HG03354 (cell line): Measurements from ENCODE around the gene SPIB.

Experiments
- ATAC-seq: cut with Tn5 transposase; IDR thresholded peaks from one replicate; pipeline ENCODE4 v1.9.1; 2021; ENCODE audit warnings: mild to moderate bottlenecking; ENCODE audit not compliant: unreplicated experiment, poor library complexity, severe bottlenecking

SPIB gene

GRCh38 chr19:50418176-50419021 is at the start of gene SPIB:
SPIB (plus strand) TSS chr19:50418938; CDS start chr19:50418963, 25 bp downstream.
- ATAC-seq, result no peak

GRCh38 chr19:50371914-50372475 is 46.7 kb upstream of the SPIB start:
- no peak for ATAC-seq

DNA sequence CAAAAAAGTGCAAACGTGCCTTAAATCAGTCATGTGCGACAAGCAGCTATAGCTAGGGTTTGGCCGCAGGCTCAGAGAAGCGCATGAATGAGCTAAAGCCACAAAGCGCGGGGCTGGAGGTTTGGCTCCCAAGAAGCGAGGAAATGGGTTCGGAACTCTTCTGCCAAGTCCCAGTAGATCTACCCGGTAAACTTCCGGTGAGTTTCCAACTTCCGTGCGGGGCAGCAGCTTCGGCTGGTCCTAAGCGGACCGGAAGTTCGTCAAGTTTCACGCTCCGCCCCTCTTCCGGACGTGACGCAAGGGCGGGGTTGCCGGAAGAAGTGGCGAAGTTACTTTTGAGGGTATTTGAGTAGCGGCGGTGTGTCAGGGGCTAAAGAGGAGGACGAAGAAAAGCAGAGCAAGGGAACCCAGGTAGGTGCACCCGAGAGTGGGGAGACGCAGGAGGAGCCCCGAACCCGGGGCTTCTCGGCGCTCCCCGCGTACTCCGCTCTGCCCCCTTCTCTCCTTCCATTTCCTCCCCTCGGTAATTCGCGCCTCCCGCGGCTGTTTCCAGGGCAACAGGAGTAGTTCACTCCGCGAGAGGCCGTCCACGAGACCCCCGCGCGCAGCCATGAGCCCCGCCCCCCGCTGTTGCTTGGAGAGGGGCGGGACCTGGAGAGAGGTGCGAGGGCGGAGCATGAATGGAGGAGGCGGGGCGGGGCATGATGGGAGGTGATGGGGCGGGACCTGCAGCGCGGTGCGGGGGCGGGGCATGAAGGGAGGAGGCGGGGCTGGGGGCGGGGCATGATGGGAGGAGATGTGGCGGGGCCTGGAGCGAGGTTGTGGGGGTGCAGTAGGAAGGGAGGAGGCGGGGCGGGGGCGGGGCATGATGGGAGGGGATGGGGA is 42.3 kb upstream of the SPIB start, which contains the start of gene NR1H2:
Gene NR1H2 (plus strand): TSS at position 292 of the 885 bp plus-strand sequence. CDS start 1,149 bp downstream, outside the sequence.
- ATAC-seq, result peak; percentile 93

DNA sequence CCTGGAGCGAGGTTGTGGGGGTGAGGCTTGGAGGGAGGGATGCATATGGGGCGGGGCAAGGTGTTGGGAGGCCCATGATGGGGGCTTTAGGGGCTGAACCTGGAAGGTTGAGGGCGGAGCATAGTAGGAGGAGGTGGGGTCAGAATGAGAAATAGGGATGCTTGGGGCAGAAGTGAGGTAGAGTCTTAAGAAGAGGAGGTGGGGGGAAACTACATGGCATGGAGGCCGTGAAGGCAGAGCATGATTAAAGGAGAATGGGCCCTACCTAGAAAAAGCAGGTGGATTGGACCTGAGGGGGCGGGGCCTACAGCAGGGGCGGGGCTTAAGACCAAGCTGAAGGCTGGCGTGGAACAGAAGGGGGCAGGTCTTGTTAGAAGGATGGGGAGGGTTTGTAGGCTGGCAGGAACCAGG is 41.7 kb upstream of the SPIB start:
- no peak for ATAC-seq

- no peak for ATAC-seq
Measured at GRCh38 chr19:50377517-50377916, 41.2 kb upstream of the SPIB start.

- ATAC-seq, result no peak
Measured at GRCh38 chr19:50378169-50378862, 40.4 kb upstream of the SPIB start.

DNA sequence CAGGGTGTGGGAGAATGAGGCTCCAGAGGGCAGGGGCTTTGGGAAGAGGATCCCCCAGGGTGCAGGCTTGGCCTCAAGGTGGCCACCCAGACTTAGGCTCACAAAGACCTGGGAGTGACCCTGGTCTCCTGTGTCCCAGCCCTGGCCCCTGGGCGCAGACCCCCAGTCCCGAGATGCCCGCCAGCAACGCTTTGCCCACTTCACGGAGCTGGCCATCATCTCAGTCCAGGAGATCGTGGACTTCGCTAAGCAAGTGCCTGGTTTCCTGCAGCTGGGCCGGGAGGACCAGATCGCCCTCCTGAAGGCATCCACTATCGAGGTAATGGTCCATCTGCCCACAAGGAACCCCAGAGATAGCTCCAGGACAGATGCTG is 39.9 kb upstream of the SPIB start:
- ATAC-seq, result no peak

- ATAC-seq, result no peak
Measured at GRCh38 chr19:50379602-50380001, 39.1 kb upstream of the SPIB start.

- ATAC-seq, result no peak
Measured at GRCh38 chr19:50380137-50380536, 38.6 kb upstream of the SPIB start.

DNA sequence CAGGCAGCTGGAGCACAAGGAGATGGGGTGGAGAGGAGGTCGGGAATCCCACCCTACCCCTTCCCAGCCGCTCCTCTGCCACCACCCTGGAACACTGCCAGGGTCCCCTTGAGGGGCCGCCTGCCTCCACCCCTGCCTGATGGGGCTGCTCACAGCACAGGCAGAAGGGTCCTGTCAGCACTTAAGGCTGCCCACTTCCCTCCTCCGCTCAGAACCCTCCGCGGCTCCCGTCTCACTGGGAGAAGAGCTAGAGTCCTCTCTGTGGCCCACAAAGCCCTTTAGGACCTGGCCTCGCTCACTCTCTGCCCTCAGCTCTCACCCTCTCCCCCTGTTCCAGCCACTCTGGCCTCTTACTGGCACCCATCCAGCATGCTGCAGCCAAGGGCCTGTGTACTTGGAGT is 38.0 kb upstream of the SPIB start:
- ATAC-seq, result no peak

- no peak for ATAC-seq
Measured at GRCh38 chr19:50381881-50382729, 36.6 kb upstream of the SPIB start.

- peak; percentile 22 for ATAC-seq
Measured at GRCh38 chr19:50383001-50383851, 35.5 kb upstream of the SPIB start.

- ATAC-seq, result peak; percentile 83
Measured at GRCh38 chr19:50383852-50384684, 34.7 kb upstream of the SPIB start, which contains the start of gene POLD1. POLD1 (plus strand) TSS chr19:50384347; CDS start chr19:50398852, 14,505 bp downstream.

DNA sequence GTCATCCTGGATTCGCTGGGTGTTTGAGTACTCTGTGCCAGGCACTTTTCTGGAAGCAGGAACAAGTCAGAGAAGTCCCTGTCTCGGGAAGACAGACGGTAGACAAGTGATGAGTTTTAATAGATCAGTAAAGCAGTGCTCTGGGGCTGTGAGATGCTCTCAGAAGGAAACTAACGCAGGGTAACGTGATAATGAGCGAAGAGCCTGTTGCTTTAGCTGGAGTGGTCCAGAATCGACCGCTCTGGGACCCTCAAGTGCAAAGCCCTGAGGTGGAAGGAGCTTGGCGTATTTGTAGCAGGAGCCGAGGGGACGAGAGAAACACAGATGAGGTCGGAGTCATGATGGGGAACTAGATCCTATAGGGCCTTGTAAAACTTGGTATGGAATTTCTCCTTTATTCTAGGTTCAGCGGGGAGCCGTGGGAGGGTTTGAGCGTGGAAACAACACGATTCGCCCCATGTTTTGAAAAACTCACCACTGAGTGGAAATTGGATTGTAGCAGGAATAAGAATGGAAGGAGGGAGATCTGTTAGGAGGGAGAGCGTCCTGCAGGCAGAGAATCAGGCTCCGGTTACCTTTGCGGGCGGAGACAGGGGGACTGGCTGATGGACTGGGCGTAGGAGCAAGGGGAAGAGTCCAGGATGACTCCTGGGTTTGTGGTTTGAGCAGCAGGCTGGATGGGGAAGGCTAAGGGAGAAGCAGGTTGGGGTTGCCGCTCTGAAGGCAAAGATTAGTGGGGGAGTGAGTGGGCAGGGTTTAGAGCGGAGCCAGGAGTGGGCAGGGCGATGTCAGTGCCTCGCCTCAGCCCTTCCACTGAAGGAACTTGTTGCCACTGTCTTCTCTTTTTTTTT is 33.8 kb upstream of the SPIB start:
- no peak for ATAC-seq

DNA sequence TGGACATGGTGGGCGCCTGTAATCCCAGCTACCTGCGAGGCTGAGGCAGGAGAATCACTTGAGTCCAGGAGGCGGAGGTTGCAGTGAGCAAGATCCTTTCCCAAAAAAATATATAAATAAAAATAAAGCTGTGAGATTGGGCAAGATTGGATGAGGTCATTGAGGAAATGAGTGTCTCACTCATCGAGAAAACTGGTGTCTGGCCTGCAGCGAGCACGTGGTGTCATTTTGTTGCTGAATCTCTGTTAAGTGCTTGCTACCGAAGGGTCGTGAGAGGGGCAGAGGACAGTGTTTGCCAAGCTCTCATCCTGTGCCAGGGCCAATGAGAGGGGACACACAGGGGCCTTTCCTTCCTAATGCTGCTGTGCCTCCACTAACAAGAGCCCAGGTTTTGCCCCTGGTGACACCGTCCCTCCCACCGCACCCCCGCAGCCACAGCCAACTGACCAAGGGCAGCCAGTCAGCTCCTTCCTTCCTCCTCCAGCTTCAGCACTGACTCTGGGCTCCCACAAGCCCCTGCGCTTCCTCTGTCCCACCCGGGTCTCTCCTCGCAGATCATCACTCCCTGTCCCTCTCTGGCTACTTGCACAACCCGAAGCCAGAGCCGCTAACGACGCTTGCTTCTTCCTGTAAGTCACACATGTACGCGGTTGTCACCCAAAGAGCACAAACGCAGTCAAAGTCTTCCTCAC is 31.4 kb upstream of the SPIB start:
- no peak for ATAC-seq

DNA sequence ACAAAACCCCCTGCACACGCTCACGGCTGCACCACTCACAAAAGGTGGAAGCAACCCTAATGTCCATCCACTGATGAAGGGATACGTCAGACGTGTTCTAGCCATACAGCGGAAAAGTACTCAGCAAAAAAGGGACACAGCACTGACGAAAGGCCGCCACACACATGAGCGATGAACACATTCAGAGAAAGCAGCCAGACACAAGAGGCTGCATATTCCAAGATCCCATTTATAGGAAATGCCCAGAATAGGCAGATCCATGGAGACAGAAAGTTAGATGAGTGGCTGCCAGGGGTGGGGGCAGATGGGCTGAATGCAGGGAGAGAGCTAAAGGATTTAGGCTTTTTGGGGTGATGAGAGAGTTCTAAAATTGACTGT is 30.9 kb upstream of the SPIB start:
- no peak for ATAC-seq
